M059J (cell line): ENCODE data around the gene RAB29. TPM values are rescaled to one million over a fixed set of nuclear protein-coding genes. Genes with fewer than 3 reads are reported as not detected.

Source experiments
- DNase-seq: peaks from one replicate; pipeline ENCODE4 v3.0.0-alpha.2; 2012; ENCODE audit warnings: low read depth
- total RNA-seq: library from RNA; depleted of rRNA; stranded (reverse); fragments of >200 nt; shearing (Covaris generic); gene quantifications from 2 replicates; pipeline ENCODE4 v1.2.3, GENCODE V29; 2014

RAB29 gene
- total RNA-seq, 1 experiment from 2014 or later = 33.8 TPM

- no peak for DNase-seq
Observed at GRCh38 chr1:205764578-205764977, 10.7 kb downstream of the RAB29 start.

- DNase-seq = no peak
Observed at GRCh38 chr1:205763980-205764379, 11.3 kb downstream of the RAB29 start.

GRCh38 chr1:205760606-205761005 lies 14.7 kb downstream of the RAB29 start:
- no peak for DNase-seq

GRCh38 chr1:205756552-205756951 lies 18.7 kb downstream of the RAB29 start:
- no peak for DNase-seq

GRCh38 chr1:205754857-205755256 lies 20.4 kb downstream of the RAB29 start:
- DNase-seq = no peak

- DNase-seq = peak; percentile 43
Observed at GRCh38 chr1:205751036-205751651, 24.1 kb downstream of the RAB29 start.

- DNase-seq = peak; percentile 99
Observed at GRCh38 chr1:205750138-205751035, 24.9 kb downstream of the RAB29 start, which contains the start of gene NUCKS1. Gene NUCKS1, minus strand, starts transcription at chr1:205750182. Its CDS starts 209 bp downstream, at chr1:205749973.

GRCh38 chr1:205749234-205750137 lies 25.8 kb downstream of the RAB29 start:
- DNase-seq = peak; percentile 96

- peak; percentile 46 for DNase-seq
Observed at GRCh38 chr1:205748403-205749233, 26.7 kb downstream of the RAB29 start.

GRCh38 chr1:205746757-205747412 lies 28.4 kb downstream of the RAB29 start:
- no peak for DNase-seq

GRCh38 chr1:205744403-205744802 lies 30.9 kb downstream of the RAB29 start:
- DNase-seq = no peak

GRCh38 chr1:205743977-205744376 lies 31.3 kb downstream of the RAB29 start:
- DNase-seq = no peak

GRCh38 chr1:205741681-205742080 lies 33.6 kb downstream of the RAB29 start:
- DNase-seq = no peak

- DNase-seq = peak; percentile 76
Observed at GRCh38 chr1:205739348-205740160, 35.7 kb downstream of the RAB29 start.

- DNase-seq = no peak
Observed at GRCh38 chr1:205735218-205735617, 40.1 kb downstream of the RAB29 start.

GRCh38 chr1:205733438-205734175 lies 41.7 kb downstream of the RAB29 start:
- DNase-seq = no peak

GRCh38 chr1:205729945-205730610 lies 45.2 kb downstream of the RAB29 start:
- DNase-seq = no peak

GRCh38 chr1:205726619-205727125 lies 48.6 kb downstream of the RAB29 start:
- no peak for DNase-seq
